ENCODE results near the gene POSTN.

POSTN gene, protein sequence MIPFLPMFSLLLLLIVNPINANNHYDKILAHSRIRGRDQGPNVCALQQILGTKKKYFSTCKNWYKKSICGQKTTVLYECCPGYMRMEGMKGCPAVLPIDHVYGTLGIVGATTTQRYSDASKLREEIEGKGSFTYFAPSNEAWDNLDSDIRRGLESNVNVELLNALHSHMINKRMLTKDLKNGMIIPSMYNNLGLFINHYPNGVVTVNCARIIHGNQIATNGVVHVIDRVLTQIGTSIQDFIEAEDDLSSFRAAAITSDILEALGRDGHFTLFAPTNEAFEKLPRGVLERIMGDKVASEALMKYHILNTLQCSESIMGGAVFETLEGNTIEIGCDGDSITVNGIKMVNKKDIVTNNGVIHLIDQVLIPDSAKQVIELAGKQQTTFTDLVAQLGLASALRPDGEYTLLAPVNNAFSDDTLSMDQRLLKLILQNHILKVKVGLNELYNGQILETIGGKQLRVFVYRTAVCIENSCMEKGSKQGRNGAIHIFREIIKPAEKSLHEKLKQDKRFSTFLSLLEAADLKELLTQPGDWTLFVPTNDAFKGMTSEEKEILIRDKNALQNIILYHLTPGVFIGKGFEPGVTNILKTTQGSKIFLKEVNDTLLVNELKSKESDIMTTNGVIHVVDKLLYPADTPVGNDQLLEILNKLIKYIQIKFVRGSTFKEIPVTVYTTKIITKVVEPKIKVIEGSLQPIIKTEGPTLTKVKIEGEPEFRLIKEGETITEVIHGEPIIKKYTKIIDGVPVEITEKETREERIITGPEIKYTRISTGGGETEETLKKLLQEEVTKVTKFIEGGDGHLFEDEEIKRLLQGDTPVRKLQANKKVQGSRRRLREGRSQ

DNA sequence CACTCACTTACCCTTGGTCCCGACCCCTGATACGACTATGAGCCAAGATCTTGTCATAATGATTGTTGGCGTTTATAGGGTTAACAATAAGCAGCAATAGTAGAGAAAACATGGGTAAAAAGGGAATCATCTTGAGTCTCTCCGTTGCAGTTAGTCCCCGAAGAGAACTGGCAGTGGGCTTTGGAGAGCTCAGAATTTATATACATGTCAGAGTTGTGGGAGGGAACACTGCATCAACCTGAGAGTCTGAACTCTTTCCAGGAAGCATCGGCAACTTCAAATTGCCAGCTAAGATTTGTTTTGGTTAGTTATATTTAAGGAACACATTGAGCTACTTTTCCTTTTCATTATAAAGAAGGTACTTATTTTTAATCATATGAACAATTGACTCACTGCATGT, at the start of gene POSTN:
Gene POSTN (minus strand): TSS at position 172 of the 400 bp plus-strand sequence. CDS start 42 bp downstream, at position 130.
- Histone ChIP-seq H3K9me3 (ENCODE audit: control insufficient read depth in 2 of 2, low read length in 2 of 2) (no peaks in the 10 kb centered on the region), H3K4me3 (ENCODE audit: low read length in 2 of 2) (peak within 1 kb of the TSS in 1 of 2 donors; percentile 39), H3K27me3 (ENCODE audit: control insufficient read depth in 2 of 2, insufficient read depth in 2 of 2, low read length in 2 of 2) (no peaks in the 10 kb centered on the region), H3K36me3 (ENCODE audit: control insufficient read depth in 2 of 2, insufficient read depth in 2 of 2, low read length in 2 of 2) (no peaks in the 10 kb centered on the region), H3K4me1 (ENCODE audit: control insufficient read depth in 2 of 2, insufficient read depth in 2 of 2, low read length in 2 of 2) (no peaks in the 10 kb centered on the region), H3K27ac (ENCODE audit: low read depth in 2 of 2, low read length in 2 of 2) (no peak within 1 kb of the TSS), H3K9ac (ENCODE audit: low read depth in 1 of 2, low read length in 2 of 2) (no peak within 1 kb of the TSS)

DNA sequence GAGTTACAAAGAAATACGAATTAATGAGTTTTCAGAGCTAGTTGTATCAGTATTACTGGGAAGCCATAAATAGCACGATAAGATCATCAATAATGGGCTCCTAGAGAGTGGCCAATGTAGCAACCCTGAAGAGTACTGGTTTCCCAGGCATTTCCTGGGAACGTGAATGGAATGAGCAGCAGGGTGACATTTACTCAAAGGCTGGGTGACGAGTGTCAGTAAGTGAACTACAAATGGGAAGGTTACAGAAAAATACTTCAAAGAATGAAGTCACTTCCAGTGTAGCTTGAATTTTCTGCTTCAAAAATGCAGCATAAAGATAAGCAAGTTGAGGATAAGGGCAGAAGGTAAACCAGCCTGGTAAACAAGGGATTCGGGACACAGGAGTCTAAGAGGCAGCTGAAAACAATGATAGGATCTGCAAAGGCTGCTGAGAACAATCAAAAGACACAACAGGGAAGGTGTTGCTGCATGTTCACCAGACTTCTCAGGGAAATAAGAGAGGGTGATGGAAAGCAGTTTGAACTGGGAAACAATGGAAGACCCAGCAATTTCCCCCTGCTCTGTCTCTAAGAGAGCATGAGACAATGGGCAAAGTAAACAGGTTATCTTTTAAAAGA, 48.6 kb upstream of the POSTN start:
- Histone ChIP-seq H3K4me3 (ENCODE audit: low read length in 2 of 2) (no peak overlapping the region), H3K27ac (ENCODE audit: low read depth in 2 of 2, low read length in 2 of 2) (no peak overlapping the region), H3K27me3 (ENCODE audit: control insufficient read depth in 2 of 2, insufficient read depth in 2 of 2, low read length in 2 of 2) (no peaks in the 10 kb centered on the region), H3K9me3 (ENCODE audit: control insufficient read depth in 2 of 2, low read length in 2 of 2) (no peaks in the 10 kb centered on the region), H3K36me3 (ENCODE audit: control insufficient read depth in 2 of 2, insufficient read depth in 2 of 2, low read length in 2 of 2) (no peaks in the 10 kb centered on the region), H3K9ac (ENCODE audit: low read depth in 1 of 2, low read length in 2 of 2) (no peak overlapping the region), H3K4me1 (ENCODE audit: control insufficient read depth in 2 of 2, insufficient read depth in 2 of 2, low read length in 2 of 2) (no peaks in the 10 kb centered on the region)

DNA sequence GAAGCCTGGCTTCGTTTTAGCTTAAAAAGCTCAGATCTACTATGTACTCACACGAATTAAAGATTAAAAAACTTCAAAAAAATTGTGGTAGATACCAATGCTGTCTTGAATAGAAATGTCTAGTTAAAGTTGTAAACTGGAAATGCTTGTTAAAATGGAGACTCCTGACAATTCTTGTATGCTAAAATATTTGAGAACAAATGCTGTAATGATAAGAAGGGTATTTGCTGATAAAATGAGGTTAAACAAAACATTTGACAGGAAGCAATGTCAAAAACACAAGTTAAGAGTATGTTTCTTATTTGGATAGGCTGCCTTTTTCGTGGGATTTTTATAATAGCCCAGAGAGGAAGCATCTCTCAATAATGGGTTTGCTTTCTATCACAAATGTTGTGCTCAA, 48.0 kb upstream of the POSTN start:
- H3K4me1 ChIP-seq (ENCODE audit: control insufficient read depth in 2 of 2, insufficient read depth in 2 of 2, low read length in 2 of 2) = no peaks in the 10 kb centered on the region
- no peaks in the 10 kb centered on the region for H3K9me3 ChIP-seq (ENCODE audit: control insufficient read depth in 2 of 2, low read length in 2 of 2)
- H3K36me3 ChIP-seq (ENCODE audit: control insufficient read depth in 2 of 2, insufficient read depth in 2 of 2, low read length in 2 of 2) = no peaks in the 10 kb centered on the region

DNA sequence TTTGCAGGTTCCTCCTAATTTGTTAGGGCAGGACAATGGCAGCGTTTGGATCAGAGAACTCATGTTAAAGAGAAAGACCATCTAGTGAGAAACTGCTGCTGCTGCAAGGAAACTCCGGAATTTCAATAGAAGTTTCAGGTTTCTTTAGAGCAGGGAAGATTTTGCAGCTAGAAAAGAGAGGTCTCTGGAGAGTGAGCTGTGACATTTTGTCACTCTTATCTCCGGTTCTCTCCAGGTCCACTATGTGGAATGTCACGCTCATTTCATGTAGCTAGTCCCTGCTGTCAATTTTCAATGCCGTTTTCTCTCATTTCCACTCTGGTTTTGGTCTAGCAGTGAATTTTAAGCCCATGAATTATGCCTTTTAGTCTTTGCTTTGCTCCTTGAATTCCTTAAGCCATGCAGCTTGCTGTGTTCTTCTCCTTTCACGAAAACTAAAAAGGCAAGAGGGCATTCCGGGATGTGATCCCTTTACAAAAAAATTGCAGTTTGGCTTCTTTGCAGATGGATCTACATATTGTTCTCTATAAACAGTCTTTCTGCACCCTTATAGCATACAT, 46.7 kb upstream of the POSTN start:
- Histone ChIP-seq H3K4me1 (ENCODE audit: control insufficient read depth in 2 of 2, insufficient read depth in 2 of 2, low read length in 2 of 2) (no peaks in the 10 kb centered on the region), H3K4me3 (ENCODE audit: low read length in 2 of 2) (no peak overlapping the region), H3K36me3 (ENCODE audit: control insufficient read depth in 2 of 2, insufficient read depth in 2 of 2, low read length in 2 of 2) (no peaks in the 10 kb centered on the region), H3K9me3 (ENCODE audit: control insufficient read depth in 2 of 2, low read length in 2 of 2) (no peaks in the 10 kb centered on the region), H3K27ac (ENCODE audit: low read depth in 2 of 2, low read length in 2 of 2) (no peak overlapping the region), H3K9ac (ENCODE audit: low read depth in 1 of 2, low read length in 2 of 2) (no peak overlapping the region), H3K27me3 (ENCODE audit: control insufficient read depth in 2 of 2, insufficient read depth in 2 of 2, low read length in 2 of 2) (no peaks in the 10 kb centered on the region)

More for the DNA sequence above, 48.0 kb upstream of the POSTN start:
- Histone ChIP-seq H3K27me3 (ENCODE audit: control insufficient read depth in 2 of 2, insufficient read depth in 2 of 2, low read length in 2 of 2) (no peaks in the 10 kb centered on the region), H3K9ac (ENCODE audit: low read depth in 1 of 2, low read length in 2 of 2) (no peak overlapping the region), H3K4me3 (ENCODE audit: low read length in 2 of 2) (no peak overlapping the region), H3K27ac (ENCODE audit: low read depth in 2 of 2, low read length in 2 of 2) (no peak overlapping the region)

DNA sequence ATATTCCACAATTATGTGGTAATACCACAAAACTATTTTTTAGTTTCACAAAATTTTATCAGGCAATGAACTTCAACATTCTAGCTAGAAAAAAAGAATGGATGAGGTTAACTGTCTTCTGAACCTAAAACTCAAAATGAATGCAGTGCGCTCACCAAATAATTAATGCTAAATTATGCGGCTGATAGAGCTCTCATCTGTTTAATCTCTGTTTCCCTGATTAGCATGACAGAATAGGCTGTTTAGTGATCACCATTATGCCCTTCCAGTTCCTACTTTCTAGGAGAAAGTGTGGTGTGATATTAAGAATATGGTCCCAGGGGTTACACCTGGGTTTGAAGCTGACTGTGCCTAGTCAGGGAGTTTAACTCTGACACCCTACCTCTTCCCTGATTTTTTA, 42.8 kb upstream of the POSTN start:
- H3K9me3 ChIP-seq (ENCODE audit: control insufficient read depth in 2 of 2, low read length in 2 of 2) = no peaks in the 10 kb centered on the region

DNA sequence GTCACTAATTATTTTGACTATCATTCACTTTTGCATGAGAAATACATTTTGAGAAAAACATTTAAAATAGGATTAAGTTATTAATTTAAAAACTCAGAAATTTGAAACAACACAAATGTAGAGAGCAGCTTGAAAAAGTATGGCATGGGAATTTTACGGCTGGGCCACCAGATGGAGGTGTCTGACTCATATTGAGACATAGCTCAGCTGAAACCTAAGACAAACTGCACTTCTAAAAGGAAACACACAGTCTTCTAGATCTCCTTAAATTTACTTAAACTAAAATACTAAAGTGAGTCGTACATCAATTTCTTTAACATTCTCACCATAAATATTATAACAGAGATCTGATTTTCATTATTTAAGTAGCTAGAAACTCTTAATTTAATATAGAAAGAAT, 41.9 kb upstream of the POSTN start:
- Histone ChIP-seq H3K36me3 (ENCODE audit: control insufficient read depth in 2 of 2, insufficient read depth in 2 of 2, low read length in 2 of 2) (no peaks in the 10 kb centered on the region), H3K4me3 (ENCODE audit: low read length in 2 of 2) (no peak overlapping the region), H3K27ac (ENCODE audit: low read depth in 2 of 2, low read length in 2 of 2) (no peak overlapping the region), H3K4me1 (ENCODE audit: control insufficient read depth in 2 of 2, insufficient read depth in 2 of 2, low read length in 2 of 2) (no peaks in the 10 kb centered on the region), H3K27me3 (ENCODE audit: control insufficient read depth in 2 of 2, insufficient read depth in 2 of 2, low read length in 2 of 2) (no peaks in the 10 kb centered on the region), H3K9ac (ENCODE audit: low read depth in 1 of 2, low read length in 2 of 2) (no peak overlapping the region), H3K9me3 (ENCODE audit: control insufficient read depth in 2 of 2, low read length in 2 of 2) (no peaks in the 10 kb centered on the region)

More for the DNA sequence above, 42.8 kb upstream of the POSTN start:
- Histone ChIP-seq H3K4me1 (ENCODE audit: control insufficient read depth in 2 of 2, insufficient read depth in 2 of 2, low read length in 2 of 2) (no peaks in the 10 kb centered on the region), H3K4me3 (ENCODE audit: low read length in 2 of 2) (no peak overlapping the region), H3K27me3 (ENCODE audit: control insufficient read depth in 2 of 2, insufficient read depth in 2 of 2, low read length in 2 of 2) (no peaks in the 10 kb centered on the region), H3K36me3 (ENCODE audit: control insufficient read depth in 2 of 2, insufficient read depth in 2 of 2, low read length in 2 of 2) (no peaks in the 10 kb centered on the region), H3K9ac (ENCODE audit: low read depth in 1 of 2, low read length in 2 of 2) (no peak overlapping the region), H3K27ac (ENCODE audit: low read depth in 2 of 2, low read length in 2 of 2) (no peak overlapping the region)

DNA sequence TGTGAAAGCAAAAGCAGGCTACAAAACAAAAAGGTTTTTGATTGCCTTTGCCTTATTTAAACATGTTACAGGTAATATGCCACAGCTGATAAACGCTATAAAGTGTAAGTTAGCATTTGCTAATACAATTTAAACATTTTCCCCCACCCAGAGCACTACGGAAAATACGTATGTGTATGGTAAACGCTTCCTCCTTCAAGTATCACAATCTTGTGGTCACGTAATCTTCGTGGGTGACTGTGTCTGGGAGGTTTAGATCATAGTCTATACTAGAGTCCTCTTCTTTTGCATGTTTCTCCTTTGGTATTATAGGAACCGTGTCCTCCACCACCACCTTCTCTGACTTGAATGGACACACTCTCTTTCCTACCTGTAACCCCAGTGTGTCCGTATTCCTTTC, 38.1 kb upstream of the POSTN start:
- Histone ChIP-seq H3K27me3 (ENCODE audit: control insufficient read depth in 2 of 2, insufficient read depth in 2 of 2, low read length in 2 of 2) (no peaks in the 10 kb centered on the region), H3K9ac (ENCODE audit: low read depth in 1 of 2, low read length in 2 of 2) (no peak overlapping the region), H3K27ac (ENCODE audit: low read depth in 2 of 2, low read length in 2 of 2) (no peak overlapping the region), H3K36me3 (ENCODE audit: control insufficient read depth in 2 of 2, insufficient read depth in 2 of 2, low read length in 2 of 2) (no peaks in the 10 kb centered on the region), H3K4me3 (ENCODE audit: low read length in 2 of 2) (no peak overlapping the region), H3K4me1 (ENCODE audit: control insufficient read depth in 2 of 2, insufficient read depth in 2 of 2, low read length in 2 of 2) (no peaks in the 10 kb centered on the region), H3K9me3 (ENCODE audit: control insufficient read depth in 2 of 2, low read length in 2 of 2) (no peaks in the 10 kb centered on the region)

DNA sequence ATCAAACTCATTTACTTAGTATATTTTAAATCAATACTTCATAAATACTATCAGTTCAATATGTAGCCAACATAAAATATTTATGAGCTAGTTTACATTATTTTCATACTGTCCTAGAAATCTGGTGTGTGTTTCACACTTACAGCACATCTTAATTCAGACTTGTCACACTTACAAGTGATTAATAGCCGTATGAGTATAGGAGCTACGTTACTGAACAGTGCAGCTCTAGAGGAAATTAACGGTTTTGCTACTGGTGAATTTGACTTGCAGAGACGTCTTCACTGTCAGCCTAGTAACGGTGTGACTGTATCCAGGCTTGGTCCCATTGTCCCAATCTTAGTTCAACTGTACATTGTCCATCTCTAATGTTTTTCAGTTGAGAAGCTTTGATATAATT, 33.7 kb upstream of the POSTN start:
- H3K4me3 ChIP-seq (ENCODE audit: low read length in 2 of 2) = no peak overlapping the region
- no peaks in the 10 kb centered on the region for H3K9me3 ChIP-seq (ENCODE audit: control insufficient read depth in 2 of 2, low read length in 2 of 2)
- no peaks in the 10 kb centered on the region for H3K36me3 ChIP-seq (ENCODE audit: control insufficient read depth in 2 of 2, insufficient read depth in 2 of 2, low read length in 2 of 2)
- H3K27ac ChIP-seq (ENCODE audit: low read depth in 2 of 2, low read length in 2 of 2) = no peak overlapping the region
- no peak overlapping the region for H3K9ac ChIP-seq (ENCODE audit: low read depth in 1 of 2, low read length in 2 of 2)
- no peaks in the 10 kb centered on the region for H3K4me1 ChIP-seq (ENCODE audit: control insufficient read depth in 2 of 2, insufficient read depth in 2 of 2, low read length in 2 of 2)
- H3K27me3 ChIP-seq (ENCODE audit: control insufficient read depth in 2 of 2, insufficient read depth in 2 of 2, low read length in 2 of 2) = no peaks in the 10 kb centered on the region

DNA sequence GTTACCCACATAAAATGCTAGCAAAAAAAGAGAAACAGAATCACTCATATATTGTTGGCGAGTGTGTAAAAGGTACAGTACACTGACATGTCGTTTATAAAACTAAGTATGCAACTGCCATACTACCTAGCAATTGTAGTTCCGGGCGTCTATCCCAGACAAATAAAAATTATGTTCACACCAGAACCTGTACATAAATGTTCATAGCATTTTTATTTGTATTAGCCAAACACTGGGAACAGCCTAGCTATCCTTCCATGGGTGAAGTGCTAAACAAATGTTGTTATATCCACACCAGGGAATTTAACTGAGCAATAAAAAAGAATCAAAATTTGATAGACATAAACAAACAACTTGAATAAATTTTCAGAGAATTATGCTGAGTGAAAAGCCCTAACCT, 28.9 kb upstream of the POSTN start:
- Histone ChIP-seq H3K36me3 (ENCODE audit: control insufficient read depth in 2 of 2, insufficient read depth in 2 of 2, low read length in 2 of 2) (no peaks in the 10 kb centered on the region), H3K9me3 (ENCODE audit: control insufficient read depth in 2 of 2, low read length in 2 of 2) (no peaks in the 10 kb centered on the region), H3K9ac (ENCODE audit: low read depth in 1 of 2, low read length in 2 of 2) (no peak overlapping the region), H3K27me3 (ENCODE audit: control insufficient read depth in 2 of 2, insufficient read depth in 2 of 2, low read length in 2 of 2) (no peaks in the 10 kb centered on the region), H3K4me1 (ENCODE audit: control insufficient read depth in 2 of 2, insufficient read depth in 2 of 2, low read length in 2 of 2) (no peaks in the 10 kb centered on the region), H3K4me3 (ENCODE audit: low read length in 2 of 2) (no peak overlapping the region), H3K27ac (ENCODE audit: low read depth in 2 of 2, low read length in 2 of 2) (no peak overlapping the region)
